GM19455 (cell line): ENCODE measurements around the gene CHAMP1.
"Not testable (repeated sequence)": the region's sequence is repeated elsewhere in the genome, so short reads cannot be mapped to it uniquely, and the experiment has no call there.

Experiments used
- ATAC-seq: cut with Tn5 transposase; IDR thresholded peaks from one replicate; pipeline ENCODE4 v1.9.1; 2021; ENCODE audit not compliant: unreplicated experiment

Gene CHAMP1

DNA sequence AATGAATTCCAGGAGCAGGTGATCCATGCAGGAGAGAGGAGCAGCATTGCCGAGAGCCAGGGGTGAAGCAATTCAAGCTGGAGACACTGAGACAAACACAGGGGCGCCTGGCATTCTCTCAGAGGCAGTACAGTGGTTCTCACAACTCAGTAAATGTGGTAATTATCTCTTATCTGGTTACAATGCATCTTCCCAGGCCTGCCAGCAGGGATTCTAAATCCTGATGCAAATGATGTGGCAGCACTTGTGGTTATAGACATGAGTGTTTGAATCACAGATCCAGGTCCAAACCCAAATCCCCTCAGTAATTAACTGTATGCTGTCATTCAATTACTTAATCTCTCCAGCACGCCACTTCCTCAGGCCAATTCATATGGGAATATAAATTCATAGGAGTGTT is 19.6 kb downstream of the CHAMP1 start:
- ATAC-seq, result not testable (repeated sequence)

DNA sequence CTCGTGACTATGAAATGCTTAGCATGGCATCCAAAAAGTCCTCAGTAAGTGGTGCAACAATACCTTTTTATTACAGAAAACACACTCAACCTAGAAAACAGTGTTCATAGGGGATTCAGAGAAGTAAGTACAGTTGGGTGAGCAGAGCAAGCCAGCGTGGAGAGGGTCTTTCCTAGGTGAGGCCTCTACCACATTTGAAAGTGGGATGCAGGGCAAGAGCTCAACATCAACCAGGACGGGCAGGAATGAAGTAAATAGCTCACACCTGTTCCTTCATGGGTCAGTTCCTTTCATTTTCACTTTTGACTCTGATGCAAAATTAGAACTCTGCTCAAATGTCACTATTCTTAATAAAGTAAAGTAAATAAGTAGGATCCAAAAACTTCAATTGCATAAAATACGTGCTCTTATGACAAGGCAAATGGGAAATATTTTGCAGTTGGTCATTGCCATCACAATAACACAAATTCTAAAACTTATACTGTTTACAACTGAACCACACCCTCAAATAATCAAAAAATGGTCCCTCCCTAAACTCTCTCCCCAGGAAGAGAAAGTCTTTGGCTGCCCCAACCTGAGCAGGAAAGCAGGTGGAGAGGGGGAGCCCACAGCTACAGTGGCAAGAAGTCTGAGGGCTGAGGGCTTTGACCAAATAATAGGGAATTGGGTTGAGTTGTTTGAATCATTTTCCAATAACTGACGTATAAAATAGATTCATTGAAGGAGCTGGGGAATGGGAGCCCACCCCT is 20.2 kb downstream of the CHAMP1 start:
- ATAC-seq, result no peak

DNA sequence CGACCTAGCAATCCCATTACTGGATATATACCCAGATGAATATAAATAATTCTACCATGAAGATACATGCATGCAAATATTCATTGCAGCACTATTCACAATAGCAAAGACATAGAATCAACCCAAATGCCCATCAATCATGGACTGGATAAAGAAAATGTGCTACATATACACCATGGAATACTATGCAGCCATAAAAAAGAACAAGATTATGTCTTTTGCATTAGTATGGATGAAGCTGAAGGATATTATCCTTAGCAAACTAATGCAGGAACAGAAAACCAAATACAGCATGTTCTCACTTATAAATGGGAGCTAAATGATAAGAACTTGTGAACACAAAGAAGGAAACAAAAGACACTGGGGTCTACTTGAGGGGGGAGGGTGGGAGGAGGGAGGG is 22.2 kb downstream of the CHAMP1 start:
- ATAC-seq, result not testable (repeated sequence)

DNA sequence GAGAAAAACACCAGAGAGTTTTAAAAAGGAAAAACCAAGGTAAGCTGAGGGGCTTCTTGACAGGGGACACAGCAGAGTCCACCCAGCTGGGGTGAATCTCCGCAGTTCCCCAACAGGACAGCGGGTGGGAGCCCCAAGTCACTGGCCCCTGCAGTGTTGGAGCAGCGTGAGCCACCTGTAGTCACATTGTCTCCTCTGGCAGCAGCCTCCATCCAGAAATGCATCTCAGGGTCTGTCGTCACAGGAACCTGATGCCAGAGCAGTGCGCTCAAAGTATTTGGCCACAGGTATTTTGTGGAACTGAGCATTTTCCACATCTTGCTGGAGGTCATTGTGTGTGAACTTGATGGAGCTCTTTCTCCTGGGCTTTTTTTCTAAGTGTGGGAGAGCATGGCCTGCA is 24.7 kb downstream of the CHAMP1 start:
- no peak for ATAC-seq

DNA sequence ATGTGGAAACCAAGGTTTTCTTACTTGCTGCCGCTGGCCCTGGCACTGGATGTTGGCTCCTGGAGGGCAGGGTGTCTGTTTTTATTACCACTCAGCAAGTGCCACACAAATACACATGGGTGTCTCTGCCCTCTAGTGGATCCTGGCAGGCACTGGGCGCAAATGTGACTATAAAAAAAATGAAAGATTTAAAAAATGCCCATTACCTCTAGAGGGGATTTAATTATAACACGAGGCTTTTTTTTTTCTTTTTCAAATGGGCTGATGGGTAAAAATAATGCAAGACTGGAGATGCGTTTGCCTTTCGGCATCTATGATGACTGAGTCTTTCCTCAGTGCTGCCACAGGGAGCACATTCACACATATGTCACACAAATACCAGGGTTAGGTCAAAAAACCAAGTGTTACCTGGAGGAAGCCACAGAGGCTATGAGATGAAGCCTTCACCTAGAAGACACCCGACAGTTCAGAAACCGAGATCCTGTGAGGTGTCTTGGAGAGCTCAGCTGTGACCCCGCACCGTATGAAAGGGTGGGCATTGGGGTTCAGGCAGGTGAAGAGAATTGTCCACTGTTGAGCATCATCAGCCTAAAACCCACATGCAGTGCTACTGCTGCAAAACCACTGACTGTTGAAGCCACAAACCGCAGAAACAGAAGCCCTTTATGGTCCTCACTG is 25.7 kb downstream of the CHAMP1 start:
- no peak for ATAC-seq

DNA sequence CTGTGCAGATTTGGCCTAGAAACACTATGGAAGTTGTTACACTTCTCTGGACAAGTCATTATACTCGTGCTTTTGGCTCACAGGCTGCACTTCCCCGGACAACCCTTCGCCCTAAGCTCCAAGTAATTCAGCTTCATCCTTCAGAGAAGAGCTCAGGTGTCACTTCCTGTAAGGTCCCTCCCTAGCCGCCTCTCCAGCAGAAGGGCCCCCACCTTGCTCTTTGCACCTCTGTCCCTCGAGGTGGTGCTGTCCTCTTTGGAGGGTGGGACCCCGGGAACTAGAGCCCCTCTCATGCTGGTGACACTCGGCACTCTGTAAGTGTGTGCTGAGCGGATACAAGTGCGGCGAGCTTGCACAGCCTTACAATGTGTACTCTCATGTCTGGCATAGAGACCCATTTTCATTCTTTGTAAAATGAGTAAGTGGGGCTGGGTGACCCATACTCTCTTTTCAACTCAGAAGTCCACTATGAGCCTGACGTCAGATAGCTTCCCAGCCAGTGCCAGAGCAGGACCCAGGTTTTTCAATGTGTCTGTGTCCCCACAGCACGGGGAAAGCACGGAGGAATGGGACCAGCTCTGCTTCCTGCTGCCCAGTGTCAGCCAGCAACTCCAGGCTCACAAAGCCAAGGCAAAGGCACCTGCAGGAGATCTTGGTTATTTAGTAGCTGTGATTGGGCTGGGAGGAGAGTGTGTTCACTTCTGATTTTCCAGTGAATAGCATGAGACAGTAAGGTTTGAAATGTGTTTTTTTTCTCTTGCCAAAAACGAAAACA is 26.9 kb downstream of the CHAMP1 start:
- no peak for ATAC-seq

DNA sequence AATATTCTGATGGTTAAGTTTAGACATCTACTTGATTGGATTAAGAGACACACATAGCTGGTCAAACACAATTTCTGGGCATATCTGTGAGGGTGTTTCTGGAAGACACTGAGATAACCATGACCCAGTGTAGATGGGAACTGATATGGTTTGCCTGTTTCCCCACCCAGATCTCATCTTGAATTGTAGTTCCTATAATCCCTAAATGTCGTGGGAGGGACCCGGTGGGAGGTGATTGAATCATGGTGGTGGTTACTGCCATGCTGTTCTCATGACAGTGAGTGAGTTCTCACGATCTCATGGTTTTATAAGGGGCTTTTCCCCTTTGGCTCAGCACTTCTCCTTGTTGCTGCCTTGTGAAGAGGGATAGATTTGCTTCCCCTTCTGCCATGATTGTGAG is 33.0 kb downstream of the CHAMP1 start:
- not testable (repeated sequence) for ATAC-seq

DNA sequence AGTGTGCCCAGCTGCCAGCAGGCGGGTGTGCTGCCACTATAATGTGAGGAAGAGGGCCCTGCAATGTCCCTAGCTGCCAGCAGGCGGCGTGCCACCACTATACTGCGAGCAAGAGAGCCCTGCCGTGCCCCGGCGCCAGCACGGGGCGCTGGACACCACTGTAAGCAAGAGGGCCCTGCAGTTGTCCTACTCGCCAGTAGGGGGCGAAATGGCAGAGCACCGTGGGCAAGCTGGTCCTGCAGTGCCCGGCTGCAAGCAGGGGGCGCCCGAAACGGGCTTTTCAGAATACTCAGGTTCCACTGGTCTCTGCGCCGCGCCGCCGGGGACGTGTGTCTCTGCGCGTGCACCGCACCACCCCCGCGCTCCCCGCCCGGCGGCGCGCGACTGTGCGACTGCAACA is 38.5 kb downstream of the CHAMP1 start:
- ATAC-seq, result not testable (repeated sequence)

DNA sequence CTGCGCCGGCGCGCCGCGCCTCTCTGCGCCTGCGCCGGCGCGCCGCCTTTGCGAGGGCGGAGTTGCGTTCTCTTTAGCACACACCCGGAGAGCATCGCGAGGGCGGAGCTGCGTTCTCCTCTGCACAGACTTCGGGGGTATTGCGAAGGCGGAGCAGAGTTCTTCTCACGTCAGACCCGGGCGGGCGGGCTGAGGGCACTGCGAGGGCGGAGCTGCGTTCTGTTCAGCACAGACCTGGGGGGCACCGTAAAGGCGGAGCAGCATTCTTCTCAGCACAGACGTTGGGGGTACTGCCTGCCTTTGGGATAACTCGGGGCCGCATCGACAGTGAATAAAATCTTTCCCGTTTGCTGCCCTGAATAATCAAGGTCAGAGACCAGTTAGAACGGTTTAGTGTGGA is 39.1 kb downstream of the CHAMP1 start:
- ATAC-seq, result not testable (repeated sequence)
